PC-3 (cell line): ENCODE results near the gene NCAPD2. TPM values are rescaled to one million over a fixed set of nuclear protein-coding genes. Genes with fewer than 3 reads are reported as not detected.

ENCODE experiments used
- ATAC-seq: fragments of 200-7000 bp; cut with Tn5 transposase; 2 replicates; pipeline ENCODE4 v1.9.1; 2020; ENCODE audit warnings: mild to moderate bottlenecking, moderate library complexity
- BruUV-seq: library from RNA; stranded (reverse); fragments of 400-500 nt; replicated peaks from 2 replicates; lab custom pipeline; 2021; lab: Mats Ljungman, UMichigan
- CTCF ChIA-PET: fragments of 300-600 bp; sonication (Branson Sonifier 250); formaldehyde crosslinking; loops from one replicate; lab custom pipeline; 2022; ENCODE audit warnings: antibody characterized with exemption; lab: Charles Lee
- POLR2A ChIA-PET: fragments of 300-600 bp; sonication (Branson Sonifier 250); formaldehyde crosslinking; loops from one replicate; lab custom pipeline; 2022; ENCODE audit warnings: antibody characterized with exemption; ENCODE audit not compliant: unreplicated experiment; lab: Charles Lee
- DNase-seq: peaks from one replicate; pipeline ENCODE4 v3.0.0-alpha.2; 2015
- H2AFZ ChIP-seq: fragments of 300-600 bp; sonication (generic); 2 replicates; pipeline ENCODE4 v1.6.0; 2016; ENCODE audit warnings: antibody characterized with exemption, low read length
- H3F3A ChIP-seq: fragments of 300-600 bp; sonication (generic); one replicate; pipeline ENCODE4 v1.6.0; 2017; ENCODE audit warnings: antibody characterized with exemption, low read length, control low read depth, mild to moderate bottlenecking; ENCODE audit not compliant: unreplicated experiment
- H3K27ac ChIP-seq: fragments of 300-600 bp; sonication (generic); 2 replicates; pipeline ENCODE4 v1.5.1; 2016; ENCODE audit warnings: mild to moderate bottlenecking, low read length
- H3K27me3 ChIP-seq: fragments of 300-600 bp; sonication (generic); 2 replicates; pipeline ENCODE4 v1.6.1; 2016; ENCODE audit warnings: low read length, mixed read lengths
- H3K36me3 ChIP-seq: fragments of 300-600 bp; sonication (generic); 2 replicates; pipeline ENCODE4 v1.6.1; 2016; ENCODE audit warnings: low read depth, mixed run types, low read length, mixed read lengths
- H3K4me1 ChIP-seq: fragments of 300-600 bp; sonication (generic); 2 replicates; pipeline ENCODE4 v1.5.1; 2016; ENCODE audit warnings: low read length; ENCODE audit not compliant: insufficient read depth
- H3K4me2 ChIP-seq: fragments of 300-600 bp; sonication (generic); 2 replicates; pipeline ENCODE4 v1.6.0; 2016; ENCODE audit warnings: low read length
- H3K4me3 ChIP-seq: fragments of 300-600 bp; sonication (generic); 2 replicates; pipeline ENCODE4 v1.5.1; 2016; ENCODE audit warnings: mild to moderate bottlenecking, low read length, mixed read lengths
- H3K79me2 ChIP-seq: fragments of 300-600 bp; sonication (generic); 2 replicates; pipeline ENCODE4 v1.6.1; 2017; ENCODE audit warnings: low read length, mixed read lengths
- H3K9ac ChIP-seq: fragments of 300-600 bp; sonication (generic); 2 replicates; pipeline ENCODE4 v1.6.0; 2016; ENCODE audit warnings: mild to moderate bottlenecking, low read length
- H3K9me2 ChIP-seq: fragments of 300-600 bp; sonication (generic); replicated peaks from 2 replicates; pipeline ENCODE4 v1.6.1; 2016; ENCODE audit warnings: mixed run types, low read length, mixed read lengths
- H3K9me3 ChIP-seq: fragments of 300-600 bp; sonication (generic); 2 replicates; pipeline ENCODE4 v1.6.1; 2016; ENCODE audit warnings: low read length, mixed read lengths
- H4K20me1 ChIP-seq: fragments of 300-600 bp; sonication (generic); 2 replicates; pipeline ENCODE4 v1.6.1; 2016; ENCODE audit warnings: low read length, mixed read lengths
- CTCF ChIP-seq: fragments of 300-600 bp; sonication (generic); conservative IDR thresholded peaks from 2 replicates; pipeline ENCODE4 v1.5.1; 2017; ENCODE audit warnings: antibody characterized with exemption, low read depth, mild to moderate bottlenecking, low read length
- EZH2 ChIP-seq: fragments of 300-600 bp; sonication (generic); IDR thresholded peaks from one replicate; pipeline ENCODE4 v1.6.1; 2017; ENCODE audit warnings: antibody characterized with exemption, mild to moderate bottlenecking, low read length; ENCODE audit not compliant: unreplicated experiment
- EZH2phosphoT487 ChIP-seq: fragments of 300-600 bp; sonication (generic); IDR thresholded peaks from 2 replicates; pipeline ENCODE4 v1.6.1; 2018; ENCODE audit warnings: mild to moderate bottlenecking, antibody characterized with exemption, low read length, borderline replicate concordance
- intact Hi-C: fragments of 100-400 bp; cut with micrococcal nuclease; formaldehyde crosslinking; loops from 2 replicates; pipeline ENCODE4 v1.9.0; 2023
- total RNA-seq: library from RNA; depleted of rRNA; stranded (reverse); fragments of >200 nt; gene quantifications from 2 replicates; pipeline ENCODE4 v1.2.3, GENCODE V29; 2014

The NCAPD2 gene
- total RNA-seq, 1 experiment from 2014 or later, result 105 TPM

GRCh38 chr12:6534945-6535696 lies 41.2 kb downstream of the NCAPD2 start:
- Histone ChIP-seq H3K27ac (peak overlapping the region; percentile 99), H3K79me2 (peaks cover 47% of the 10 kb centered on the region), H2AFZ (no peak overlapping the region), H3K4me2 (peak overlapping the region; percentile 99), H3F3A (peaks cover 22% of the 10 kb centered on the region), H3K4me1 (peaks cover 45% of the 10 kb centered on the region), H3K9me3 (no peaks in the 10 kb centered on the region), H3K36me3 (peaks cover 47% of the 10 kb centered on the region), H3K9me2 (no peaks in the 10 kb centered on the region), H3K27me3 (no peaks in the 10 kb centered on the region), H3K9ac (peak overlapping the region; percentile 96), H4K20me1 (peaks cover 42% of the 10 kb centered on the region), H3K4me3 (peak overlapping the region; percentile 97)
- peak; percentile 45 for DNase-seq
- BruUV-seq, result no TSS peak
- no peak for ATAC-seq
- ChIA-PET CTCF (no interaction called here), POLR2A (interaction anchor here (0.6 kb wide), 1 partner anchor 13 kb away, joined by 3 read pairs; no protein-coding TSS in a partner anchor)
- TF ChIP-seq CTCF (no peak), EZH2phosphoT487 (no peak), EZH2 (no peak)
- intact Hi-C loops, result loop anchor here (1.0 to 5.0 kb wide), 3 partner anchors 65 to 198 kb away; partner anchors contain the start of gene VAMP1

- DNase-seq, result no peak
- H3K9me3 ChIP-seq, result no peaks in the 10 kb centered on the region
- TF ChIP-seq EZH2, result no peak
- no peak for TF ChIP-seq CTCF
- TF ChIP-seq EZH2phosphoT487, result no peak
- H3K4me2 ChIP-seq, result peak overlapping the region; percentile 99
- intact Hi-C loops, result loop anchor here (2.0 kb wide), 1 partner anchor 199 kb away; no protein-coding TSS in a partner anchor
- peaks cover 42% of the 10 kb centered on the region for H3K36me3 ChIP-seq
- H3K9me2 ChIP-seq, result no peaks in the 10 kb centered on the region
- no TSS peak for BruUV-seq
- peak overlapping the region; percentile 99 for H3K27ac ChIP-seq
- H4K20me1 ChIP-seq, result peaks cover 42% of the 10 kb centered on the region
- H3F3A ChIP-seq, result peaks cover 22% of the 10 kb centered on the region
- peak overlapping the region; percentile 97 for H3K4me3 ChIP-seq
- CTCF ChIA-PET, result no interaction called here
- H3K79me2 ChIP-seq, result peaks cover 47% of the 10 kb centered on the region
- no peaks in the 10 kb centered on the region for H3K27me3 ChIP-seq
- no peak for ATAC-seq
- peaks cover 48% of the 10 kb centered on the region for H3K4me1 ChIP-seq
- POLR2A ChIA-PET, result interaction anchor here (0.6 kb wide), 1 partner anchor 12 kb away, joined by 3 read pairs; no protein-coding TSS in a partner anchor
- H3K9ac ChIP-seq, result peak overlapping the region; percentile 96
- no peak overlapping the region for H2AFZ ChIP-seq
These were observed 41.7 kb downstream of the NCAPD2 start for GRCh38 chr12:6535697-6535946.
